ENCODE measurements around the gene SLC24A3.

The SLC24A3 gene

DNA sequence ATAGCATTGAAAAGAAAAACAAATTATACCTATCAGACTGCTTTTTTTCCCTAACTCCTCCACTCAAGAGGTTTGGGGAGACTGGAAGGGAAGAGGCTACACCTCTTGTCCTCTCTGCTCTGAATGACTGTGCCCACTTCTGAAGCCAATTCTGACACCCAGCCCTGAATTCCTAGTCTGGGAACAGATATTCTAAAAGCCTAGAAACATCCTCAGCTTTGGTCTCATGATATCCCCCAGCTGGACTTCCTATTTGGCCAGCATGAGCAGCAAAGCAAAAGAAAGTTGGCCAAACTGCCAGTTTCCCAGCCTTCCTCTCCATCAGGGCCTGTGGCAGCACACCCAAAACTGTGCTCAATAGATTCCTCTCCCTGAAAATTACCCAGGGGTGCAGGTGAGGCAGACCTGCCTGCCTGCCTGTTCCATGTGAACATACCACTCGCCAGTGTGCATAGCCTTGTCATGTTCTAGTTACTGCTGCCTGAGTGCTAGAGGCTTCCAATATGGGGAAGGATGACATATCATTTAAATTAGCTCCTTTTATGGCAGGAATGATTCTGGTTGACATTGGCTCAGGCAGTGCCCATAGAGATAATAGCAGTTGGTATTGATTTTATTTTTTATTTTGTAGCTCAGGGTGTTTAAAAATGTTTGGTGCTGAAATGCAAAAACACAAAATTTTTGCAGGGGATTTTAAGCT, 393.5 kb downstream of the SLC24A3 start:
- Histone ChIP-seq H3K27ac (no peak overlapping the region), H3K4me3 (no peak overlapping the region)

DNA sequence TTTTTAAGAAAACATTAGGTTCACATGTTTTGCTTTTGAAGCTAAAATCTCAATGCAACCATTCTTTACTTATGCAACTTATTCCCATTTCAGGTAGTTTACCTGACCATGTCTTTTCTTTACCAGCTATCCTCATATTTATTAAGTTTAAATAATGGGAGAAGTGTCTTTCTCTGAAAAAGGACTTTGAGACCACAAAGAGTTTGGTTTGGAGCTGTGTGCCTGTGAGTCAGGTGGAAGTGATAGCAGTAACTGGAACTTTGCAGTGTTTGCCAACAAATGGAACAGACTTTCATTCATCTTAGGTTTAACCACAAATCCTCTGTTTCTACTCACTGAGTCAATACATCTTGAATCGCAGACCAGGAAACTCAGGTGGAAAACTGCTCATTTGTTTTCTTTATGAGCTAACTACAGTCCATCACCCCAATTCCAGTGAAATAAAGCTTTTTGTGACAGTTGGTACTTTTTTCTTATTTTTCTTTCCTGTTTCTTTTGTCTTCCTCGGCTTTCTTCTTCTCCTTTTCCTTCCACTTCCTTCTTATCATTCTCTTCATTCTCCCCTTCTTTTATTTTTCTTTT, 397.3 kb downstream of the SLC24A3 start:
- H3K9ac ChIP-seq (ENCODE audit: insufficient read length) = no peak overlapping the region
- H3K4me3 ChIP-seq = no peak overlapping the region
- no peaks in the 10 kb centered on the region for H3K36me3 ChIP-seq (ENCODE audit: insufficient read depth, low read length)
- no peak overlapping the region for H3K27ac ChIP-seq
- H3K9me3 ChIP-seq (ENCODE audit: low read depth, low read length) = no peaks in the 10 kb centered on the region
- DNase-seq (ENCODE audit: low read depth, low spot score) = no peak
- no peak for TF ChIP-seq POLR2AphosphoS5 (IDR thresholded peaks at IDR 0.05; ENCODE audit: borderline replicate concordance, low read depth, low read length)
- TF ChIP-seq EZH2 (IDR thresholded peaks at IDR 0.05) = no peak
- TF ChIP-seq FOXP2 (optimal IDR thresholded peaks at IDR 0.05; ENCODE audit: control extremely low read depth, extremely low read length, insufficient read depth) = no peak

More for the DNA sequence above, 393.5 kb downstream of the SLC24A3 start:
- TF ChIP-seq FOXP2 (optimal IDR thresholded peaks at IDR 0.05; ENCODE audit: control extremely low read depth, extremely low read length, insufficient read depth) = no peak
- no peak for TF ChIP-seq POLR2AphosphoS5 (IDR thresholded peaks at IDR 0.05; ENCODE audit: borderline replicate concordance, low read depth, low read length)
- no peak for TF ChIP-seq EZH2 (IDR thresholded peaks at IDR 0.05)
- no peaks in the 10 kb centered on the region for H3K9me3 ChIP-seq (ENCODE audit: low read depth, low read length)
- DNase-seq (ENCODE audit: low read depth, low spot score) = no peak
- no peaks in the 10 kb centered on the region for H3K36me3 ChIP-seq (ENCODE audit: insufficient read depth, low read length)
- H3K9ac ChIP-seq (ENCODE audit: insufficient read length) = no peak overlapping the region

GRCh38 chr20:19615629-19616028, 403.2 kb downstream of the SLC24A3 start:
- H3K9me3 ChIP-seq (ENCODE audit: low read depth, low read length) = no peaks in the 10 kb centered on the region
- H3K4me3 ChIP-seq = no peak overlapping the region
- H3K9ac ChIP-seq (ENCODE audit: insufficient read length) = no peak overlapping the region
- H3K27ac ChIP-seq = no peak overlapping the region
- no peak for DNase-seq (ENCODE audit: low read depth, low spot score)
- no peaks in the 10 kb centered on the region for H3K36me3 ChIP-seq (ENCODE audit: insufficient read depth, low read length)
- TF ChIP-seq POLR2AphosphoS5 (IDR thresholded peaks at IDR 0.05; ENCODE audit: borderline replicate concordance, low read depth, low read length) = no peak
- no peak for TF ChIP-seq EZH2 (IDR thresholded peaks at IDR 0.05)
- no peak for TF ChIP-seq FOXP2 (optimal IDR thresholded peaks at IDR 0.05; ENCODE audit: control extremely low read depth, extremely low read length, insufficient read depth)

DNA sequence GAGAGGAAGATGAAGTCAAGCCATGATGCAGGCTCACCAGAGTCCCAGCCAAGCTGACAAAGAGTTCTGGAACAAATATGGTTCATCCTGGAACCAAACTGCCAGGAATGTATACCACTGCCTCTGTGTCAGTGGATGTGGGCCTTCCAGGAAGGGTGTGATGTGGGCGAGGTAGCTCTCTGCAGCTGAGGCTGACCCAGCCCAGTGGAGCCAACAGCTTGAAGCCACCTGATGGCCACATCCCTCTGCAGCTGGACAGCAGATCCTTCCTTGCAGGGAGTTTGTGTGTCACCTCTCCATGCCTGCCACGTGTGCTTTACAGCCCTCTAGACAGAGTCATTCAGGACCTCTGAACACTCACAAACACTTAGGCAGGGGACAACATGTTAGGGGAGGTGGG, 403.6 kb downstream of the SLC24A3 start:
- no peaks in the 10 kb centered on the region for H3K36me3 ChIP-seq (ENCODE audit: insufficient read depth, low read length)
- no peak overlapping the region for H3K27ac ChIP-seq
- H3K9ac ChIP-seq (ENCODE audit: insufficient read length) = no peak overlapping the region
- no peaks in the 10 kb centered on the region for H3K9me3 ChIP-seq (ENCODE audit: low read depth, low read length)
- DNase-seq (ENCODE audit: low read depth, low spot score) = no peak
- TF ChIP-seq POLR2AphosphoS5 (IDR thresholded peaks at IDR 0.05; ENCODE audit: borderline replicate concordance, low read depth, low read length) (no peak), FOXP2 (optimal IDR thresholded peaks at IDR 0.05; ENCODE audit: control extremely low read depth, extremely low read length, insufficient read depth) (no peak), EZH2 (IDR thresholded peaks at IDR 0.05) (no peak)
- no peak overlapping the region for H3K4me3 ChIP-seq

- TF ChIP-seq POLR2AphosphoS5 (IDR thresholded peaks at IDR 0.05; ENCODE audit: borderline replicate concordance, low read depth, low read length) (no peak), EZH2 (IDR thresholded peaks at IDR 0.05) (no peak), FOXP2 (optimal IDR thresholded peaks at IDR 0.05; ENCODE audit: control extremely low read depth, extremely low read length, insufficient read depth) (no peak)
- H3K9me3 ChIP-seq (ENCODE audit: low read depth, low read length) = no peaks in the 10 kb centered on the region
- H3K27ac ChIP-seq = no peak overlapping the region
- H3K36me3 ChIP-seq (ENCODE audit: insufficient read depth, low read length) = no peaks in the 10 kb centered on the region
- DNase-seq (ENCODE audit: low read depth, low spot score) = no peak
- no peak overlapping the region for H3K9ac ChIP-seq (ENCODE audit: insufficient read length)
- no peak overlapping the region for H3K4me3 ChIP-seq
Measured at GRCh38 chr20:19616620-19617019, 404.2 kb downstream of the SLC24A3 start.

- Histone ChIP-seq H3K27ac (no peak overlapping the region), H3K36me3 (ENCODE audit: insufficient read depth, low read length) (no peaks in the 10 kb centered on the region), H3K4me3 (no peak overlapping the region), H3K9me3 (ENCODE audit: low read depth, low read length) (no peaks in the 10 kb centered on the region), H3K9ac (ENCODE audit: insufficient read length) (no peak overlapping the region)
- TF ChIP-seq FOXP2 (optimal IDR thresholded peaks at IDR 0.05; ENCODE audit: control extremely low read depth, extremely low read length, insufficient read depth) = no peak
- no peak for TF ChIP-seq POLR2AphosphoS5 (IDR thresholded peaks at IDR 0.05; ENCODE audit: borderline replicate concordance, low read depth, low read length)
- TF ChIP-seq EZH2 (IDR thresholded peaks at IDR 0.05) = no peak
- DNase-seq (ENCODE audit: low read depth, low spot score) = no peak
Measured at GRCh38 chr20:19617256-19617655, 404.8 kb downstream of the SLC24A3 start.

DNA sequence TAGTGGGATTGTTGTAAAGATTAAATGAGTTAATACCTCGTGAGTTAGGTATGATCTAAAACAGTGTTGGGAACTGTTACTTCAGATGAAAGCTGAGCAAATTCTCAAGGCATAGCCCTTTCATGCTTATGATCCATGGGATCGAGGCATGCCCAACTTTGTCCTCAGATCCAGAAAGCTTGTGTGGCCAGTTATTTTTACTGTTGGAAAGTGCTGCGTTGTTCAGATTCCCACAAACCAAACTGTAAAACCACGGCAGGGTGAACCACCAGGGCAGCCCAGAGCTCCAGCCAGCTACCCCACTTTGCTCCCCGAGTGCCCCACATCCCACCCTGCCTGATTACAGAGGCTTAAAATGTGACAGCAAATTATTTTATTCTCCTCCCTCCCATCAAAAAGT, 406.3 kb downstream of the SLC24A3 start:
- DNase-seq (ENCODE audit: low read depth, low spot score) = no peak
- Histone ChIP-seq H3K9ac (ENCODE audit: insufficient read length) (no peak overlapping the region), H3K36me3 (ENCODE audit: insufficient read depth, low read length) (peaks cover 3% of the 10 kb centered on the region), H3K27ac (no peak overlapping the region), H3K9me3 (ENCODE audit: low read depth, low read length) (no peaks in the 10 kb centered on the region), H3K4me3 (no peak overlapping the region)
- TF ChIP-seq FOXP2 (optimal IDR thresholded peaks at IDR 0.05; ENCODE audit: control extremely low read depth, extremely low read length, insufficient read depth) (no peak), POLR2AphosphoS5 (IDR thresholded peaks at IDR 0.05; ENCODE audit: borderline replicate concordance, low read depth, low read length) (no peak), EZH2 (IDR thresholded peaks at IDR 0.05) (no peak)

GRCh38 chr20:19619904-19620430, 407.5 kb downstream of the SLC24A3 start:
- Histone ChIP-seq H3K9ac (ENCODE audit: insufficient read length) (no peak overlapping the region), H3K4me3 (no peak overlapping the region), H3K27ac (no peak overlapping the region), H3K9me3 (ENCODE audit: low read depth, low read length) (no peaks in the 10 kb centered on the region), H3K36me3 (ENCODE audit: insufficient read depth, low read length) (peaks cover 3% of the 10 kb centered on the region)
- no peak for DNase-seq (ENCODE audit: low read depth, low spot score)
- TF ChIP-seq POLR2AphosphoS5 (IDR thresholded peaks at IDR 0.05; ENCODE audit: borderline replicate concordance, low read depth, low read length) (no peak), EZH2 (IDR thresholded peaks at IDR 0.05) (no peak), FOXP2 (optimal IDR thresholded peaks at IDR 0.05; ENCODE audit: control extremely low read depth, extremely low read length, insufficient read depth) (no peak)
